ENCODE data around the gene TFRC.
"Not testable (repeated sequence)": the region's sequence is repeated elsewhere in the genome, so short reads cannot be mapped to it uniquely, and the experiment has no call there.

TFRC gene

GRCh38 chr3:196003611-196004010 lies 78.3 kb downstream of the TFRC start:
- Histone ChIP-seq H3K79me2 (no peaks in the 10 kb centered on the region), H3K27me3 (ENCODE audit: control insufficient read depth, insufficient read depth, low read length) (no peaks in the 10 kb centered on the region), H3K4me2 (ENCODE audit: low read length) (no peak overlapping the region), H3K9me3 (ENCODE audit: control insufficient read depth, low read length) (no peaks in the 10 kb centered on the region), H2AFZ (no peak overlapping the region), H3K36me3 (ENCODE audit: control insufficient read depth, insufficient read depth, low read length) (no peaks in the 10 kb centered on the region), H3K9ac (no peak overlapping the region), H3K4me3 (ENCODE audit: low read depth, low read length) (no peak overlapping the region), H3K27ac (no peak overlapping the region), H3K4me1 (no peaks in the 10 kb centered on the region)
- TF ChIP-seq CTCF (IDR thresholded peaks at IDR 0.05) = no peak

- not testable (repeated sequence) for H3K27ac ChIP-seq; H3K36me3 ChIP-seq (ENCODE audit: control insufficient read depth, insufficient read depth, low read length); H3K27me3 ChIP-seq (ENCODE audit: control insufficient read depth, insufficient read depth, low read length)
Observed at GRCh38 chr3:196002721-196003120, 79.2 kb downstream of the TFRC start.

GRCh38 chr3:196001240-196001639 lies 80.7 kb downstream of the TFRC start:
- not testable (repeated sequence) for H3K27me3 ChIP-seq (ENCODE audit: control insufficient read depth, insufficient read depth, low read length); H3K4me3 ChIP-seq (ENCODE audit: low read depth, low read length); H3K4me2 ChIP-seq (ENCODE audit: low read length); H2AFZ ChIP-seq; H3K36me3 ChIP-seq (ENCODE audit: control insufficient read depth, insufficient read depth, low read length); H3K9me3 ChIP-seq (ENCODE audit: control insufficient read depth, low read length); H3K27ac ChIP-seq; H3K79me2 ChIP-seq; H3K4me1 ChIP-seq; H3K9ac ChIP-seq

More at GRCh38 chr3:196002721-196003120, 79.2 kb downstream of the TFRC start:
- H3K9me3 ChIP-seq (ENCODE audit: control insufficient read depth, low read length); H3K79me2 ChIP-seq; H3K4me1 ChIP-seq; H3K9ac ChIP-seq; H3K4me2 ChIP-seq (ENCODE audit: low read length); H2AFZ ChIP-seq; H3K4me3 ChIP-seq (ENCODE audit: low read depth, low read length): not testable (repeated sequence)

- not testable (repeated sequence) for H3K4me1 ChIP-seq; H3K4me3 ChIP-seq (ENCODE audit: low read depth, low read length); H3K9me3 ChIP-seq (ENCODE audit: control insufficient read depth, low read length); H3K27me3 ChIP-seq (ENCODE audit: control insufficient read depth, insufficient read depth, low read length); H3K36me3 ChIP-seq (ENCODE audit: control insufficient read depth, insufficient read depth, low read length); H3K27ac ChIP-seq; H3K9ac ChIP-seq; H3K4me2 ChIP-seq (ENCODE audit: low read length); H3K79me2 ChIP-seq; H2AFZ ChIP-seq
Observed at GRCh38 chr3:196000360-196000950, 81.4 kb downstream of the TFRC start.

GRCh38 chr3:195999896-196000295 lies 82.0 kb downstream of the TFRC start:
- Histone ChIP-seq H3K4me1 (no peaks in the 10 kb centered on the region), H3K36me3 (ENCODE audit: control insufficient read depth, insufficient read depth, low read length) (no peaks in the 10 kb centered on the region), H3K4me3 (ENCODE audit: low read depth, low read length) (no peak overlapping the region), H3K27ac (no peak overlapping the region), H3K9me3 (ENCODE audit: control insufficient read depth, low read length) (no peaks in the 10 kb centered on the region), H3K9ac (no peak overlapping the region), H3K27me3 (ENCODE audit: control insufficient read depth, insufficient read depth, low read length) (no peaks in the 10 kb centered on the region), H3K4me2 (ENCODE audit: low read length) (no peak overlapping the region), H3K79me2 (no peaks in the 10 kb centered on the region), H2AFZ (no peak overlapping the region)
- no peak for TF ChIP-seq CTCF (IDR thresholded peaks at IDR 0.05)

All from parathyroid adenoma (tissue), 2 donors.